HCT116 (cell line): Measurements from ENCODE around the gene DNAJB8. TPM values are rescaled to one million over a fixed set of nuclear protein-coding genes. Genes with fewer than 3 reads are reported as not detected.

Source experiments
- ATAC-seq: fragments of 200-7000 bp; cut with Tn5 transposase; 2 replicates; pipeline ENCODE4 v1.9.1; 2020; ENCODE audit warnings: mild to moderate bottlenecking, moderate library complexity
- BruUV-seq: library from RNA; stranded (reverse); fragments of 400-500 nt; replicated peaks from 2 replicates; lab custom pipeline; 2021; lab: Mats Ljungman, UMichigan
- CTCF ChIA-PET: fragments of 300-600 bp; sonication (Branson Sonifier 250); formaldehyde crosslinking; loops from one replicate; lab custom pipeline; 2021; ENCODE audit warnings: antibody characterized with exemption; lab: Charles Lee
- POLR2A ChIA-PET: fragments of 300-600, 350-600 bp; sonication (Branson Sonifier 250); formaldehyde crosslinking; loops from one replicate; lab custom pipeline; 2021; ENCODE audit warnings: antibody characterized with exemption; lab: Charles Lee
- RAD21 ChIA-PET, 2 experiments: fragments of 300-600 bp; sonication (Branson Sonifier 250); formaldehyde crosslinking; loops; one replicate each; lab custom pipeline; 2023; ENCODE audit warnings: low total read pairs in 2 of 2; ENCODE audit not compliant: uncharacterized antibody in 2 of 2, unreplicated experiment in 2 of 2, low non-redundant PET in 1 of 2; lab: Charles Lee
- DNase-seq: peaks from one replicate; pipeline ENCODE4 v3.0.0-alpha.2; 2010; ENCODE audit warnings: low read depth, low spot score
- H2AFZ ChIP-seq: fragments of 200-600 bp; shearing (Covaris generic), sonication (generic); 2 replicates; pipeline ENCODE4 v1.6.1; 2017; ENCODE audit warnings: low read depth, mixed run types, mixed read lengths, antibody characterized with exemption, low read length; ENCODE audit not compliant: poor library complexity, severe bottlenecking
- H3K27ac ChIP-seq: 2 replicates; pipeline ENCODE4 v1.5.1; 2012; ENCODE audit warnings: low read depth, low read length
- H3K27me3 ChIP-seq: fragments of 200-600 bp; sonication (generic); 2 replicates; pipeline ENCODE4 v1.6.1; 2016; ENCODE audit warnings: mixed run types, low read length, mixed read lengths; ENCODE audit not compliant: insufficient read depth
- H3K36me3 ChIP-seq, 2 experiments: fragments of 200-500 bp in 1 of 2; fragments of 200-600 bp in 1 of 2; sonication (Bioruptor generic) in 1 of 2; sonication (generic) in 1 of 2; 2 replicates each; pipeline versions ENCODE4 v1.5.1 to v1.6.1; 2014 to 2016; ENCODE audit warnings: low read length in 2 of 2, inconsistent platforms in 1 of 2, mixed read lengths in 1 of 2, mixed run types in 1 of 2; ENCODE audit not compliant: insufficient read depth in 2 of 2, control insufficient read depth in 1 of 2
- H3K4me1 ChIP-seq, 2 experiments: fragments of 200-600 bp in 1 of 2; sonication (generic) in 1 of 2; 2 replicates each; pipeline versions ENCODE4 v1.5.1 to v1.6.1; 2012 to 2017; ENCODE audit warnings: low read length in 2 of 2, inconsistent platforms in 1 of 2, mild to moderate bottlenecking in 1 of 2, mixed read lengths in 1 of 2, mixed run types in 1 of 2, moderate library complexity in 1 of 2; ENCODE audit not compliant: insufficient read depth in 2 of 2, control insufficient read depth in 1 of 2
- H3K4me2 ChIP-seq: fragments of 200-600 bp; sonication (generic); 2 replicates; pipeline ENCODE4 v1.6.1; 2017; ENCODE audit warnings: mixed run types, low read length, mixed read lengths
- H3K4me3 ChIP-seq, 2 experiments: fragments of 200-600 bp in 1 of 2; sonication (generic) in 1 of 2; replicated peaks in 1 of 2; 2 replicates each; pipeline ENCODE4 v1.5.1; 2011 to 2016; ENCODE audit warnings: low read length in 2 of 2, control low read depth in 1 of 2, low read depth in 1 of 2, mild to moderate bottlenecking in 1 of 2, mixed read lengths in 1 of 2, mixed run types in 1 of 2
- H3K79me2 ChIP-seq: fragments of 200-600 bp; sonication (generic); 2 replicates; pipeline ENCODE4 v1.6.1; 2017; ENCODE audit warnings: mild to moderate bottlenecking, mixed run types, low read length, moderate library complexity, mixed read lengths; ENCODE audit not compliant: insufficient read depth
- H3K9ac ChIP-seq: fragments of 200-600 bp; sonication (generic); 2 replicates; pipeline ENCODE4 v1.6.1; 2016; ENCODE audit warnings: low read length, mixed read lengths
- H3K9me2 ChIP-seq: fragments of 200-600 bp; sonication (generic), shearing (Covaris generic); 2 replicates; pipeline ENCODE4 v1.6.1; 2017; ENCODE audit warnings: mixed run types, mild to moderate bottlenecking, moderate library complexity; ENCODE audit not compliant: insufficient read depth
- H3K9me3 ChIP-seq, 2 experiments: fragments of 200-500 bp in 1 of 2; fragments of 200-600 bp in 1 of 2; sonication (Bioruptor generic) in 1 of 2; sonication (generic) in 1 of 2; 2 replicates each; pipeline ENCODE4 v1.6.1; 2014 to 2017; ENCODE audit warnings: low read length in 2 of 2, mixed read lengths in 2 of 2, inconsistent platforms in 1 of 2, low read depth in 1 of 2, mild to moderate bottlenecking in 1 of 2, mixed run types in 1 of 2, moderate library complexity in 1 of 2; ENCODE audit not compliant: control insufficient read depth in 1 of 2, insufficient read depth in 1 of 2
- H4K20me1 ChIP-seq: fragments of 200-600 bp; sonication (generic), shearing (Covaris generic); 2 replicates; pipeline ENCODE4 v1.6.1; 2017; ENCODE audit warnings: mixed run types, mild to moderate bottlenecking, moderate library complexity; ENCODE audit not compliant: insufficient read depth
- ATF3 ChIP-seq: IDR thresholded peaks from 2 replicates; pipeline ENCODE4 v1.6.1; 2012
- CTCF ChIP-seq, 3 experiments: fragments of 200-600 bp in 1 of 3; sonication (generic) in 1 of 3; IDR thresholded peaks in 2 of 3; conservative IDR thresholded peaks in 1 of 3; 2 replicates each; pipeline ENCODE4 v1.5.1; 2012 to 2017; ENCODE audit warnings: low read depth in 2 of 3, low read length in 2 of 3, antibody characterized with exemption in 1 of 3, borderline replicate concordance in 1 of 3, control low read depth in 1 of 3, mild to moderate bottlenecking in 1 of 3, mixed read lengths in 1 of 3, mixed run types in 1 of 3, moderate library complexity in 1 of 3; ENCODE audit not compliant: insufficient read depth in 1 of 3
- RAD21 ChIP-seq: IDR thresholded peaks from 2 replicates; pipeline ENCODE4 v1.6.1; 2012; ENCODE audit warnings: low read depth, mild to moderate bottlenecking
- ZNF274 ChIP-seq: fragments of 200-500 bp; sonication (Bioruptor generic); IDR thresholded peaks from 2 replicates; pipeline ENCODE4 v1.6.1; 2014; ENCODE audit warnings: mild to moderate bottlenecking, low read depth, low read length, inconsistent platforms
- intact Hi-C: fragments of 100-400 bp; cut with micrococcal nuclease; formaldehyde crosslinking; loops from 2 replicates; pipeline ENCODE4 v1.10.0; 2022
- total RNA-seq: library from RNA; stranded (reverse); gene quantifications from one replicate; pipeline ENCODE4 v1.2.1, GENCODE V29; 2021; ENCODE audit not compliant: unreplicated experiment

DNAJB8 gene
- total RNA-seq, 1 experiment from 2014 or later = not detected

GRCh38 chr3:128503164-128503651 lies 36.5 kb upstream of the DNAJB8 start:
- BruUV-seq = no TSS peak
- no peaks in the 10 kb centered on the region for H3K36me3 ChIP-seq
- intact Hi-C loops = loop anchor here (2.0 to 5.0 kb wide), 2 partner anchors 76 to 332 kb away; no protein-coding TSS in a partner anchor

More at GRCh38 chr3:128503164-128503651, 36.5 kb upstream of the DNAJB8 start:
- Histone ChIP-seq H3K4me1 (peaks cover 0 to 22% of the 10 kb centered on the region in 2 experiments; a peak in 2 of 4 replicates), H3K9ac (no peak overlapping the region), H3K27me3 (no peaks in the 10 kb centered on the region), H3K79me2 (no peaks in the 10 kb centered on the region), H3K9me3 (no peaks in the 10 kb centered on the region), H3K27ac (no peak overlapping the region), H3K4me2 (no peak overlapping the region), H2AFZ (no peak overlapping the region), H4K20me1 (no peaks in the 10 kb centered on the region), H3K4me3 (no peak overlapping the region), H3K9me2 (no peaks in the 10 kb centered on the region)
- ChIA-PET POLR2A (no interaction called here), CTCF (interaction anchor here (0.8 to 1.0 kb wide), 2 partner anchors 14 to 82 kb away, joined by 3 read pairs; no protein-coding TSS in a partner anchor), RAD21 (no interaction called here)
- no peak for DNase-seq
- TF ChIP-seq CTCF (IDR thresholded peaks at IDR 0.05 in 2 of 3, conservative IDR thresholded peaks at IDR 0.05 in 1 of 3; ENCODE audit: borderline replicate concordance in 1 of 3, insufficient read depth in 1 of 3, low read depth in 2 of 3, low read length in 2 of 3) = peak; percentile 12 to 44 (median 36); a peak in 4 of 6 replicates
- peak; percentile 38 for TF ChIP-seq RAD21
- no peak for TF ChIP-seq ATF3
- no peak for TF ChIP-seq ZNF274
- peak; percentile 59; the same call in 1 of the 2 replicates for ATAC-seq
